HL-60 (cell line): Measurements from ENCODE around the gene SRSF4.
A peak's percentile ranks its signal among the peaks of the same experiment; 100 is the strongest.

ENCODE experiments used
- DNase-seq, 2 experiments: peaks; one replicate each; pipeline ENCODE4 v3.0.0-alpha.2; 2010 to 2020; ENCODE audit warnings: low read depth in 1 of 2, low spot score in 1 of 2
- H3K27ac ChIP-seq: fragments of 250-450 bp; sonication (Bioruptor Pico); replicated peaks from 2 replicates; pipeline ENCODE4 v1.5.1; 2020; ENCODE audit warnings: mild to moderate bottlenecking, moderate library complexity
- H3K27me3 ChIP-seq: fragments of 250-450 bp; sonication (Bioruptor Pico); 2 replicates; pipeline ENCODE4 v1.5.1; 2021; ENCODE audit warnings: mild to moderate bottlenecking, moderate library complexity; ENCODE audit not compliant: insufficient read depth, poor library complexity, severe bottlenecking
- H3K4me3 ChIP-seq: replicated peaks from 2 replicates; pipeline ENCODE4 v1.5.1; 2011; ENCODE audit warnings: mild to moderate bottlenecking, control low read depth, low read length; ENCODE audit not compliant: insufficient read depth
- CTCF ChIP-seq: IDR thresholded peaks from one replicate; pipeline ENCODE4 v1.5.1; 2011; ENCODE audit warnings: low read length, control low read depth, inconsistent platforms; ENCODE audit not compliant: insufficient read depth
- GABPA ChIP-seq: IDR thresholded peaks from 2 replicates; pipeline ENCODE4 v1.6.1; 2012; ENCODE audit warnings: low read depth
- POLR2AphosphoS5 ChIP-seq: IDR thresholded peaks from 2 replicates; pipeline ENCODE4 v1.6.1; 2012; ENCODE audit warnings: low read depth
- REST ChIP-seq: IDR thresholded peaks from 2 replicates; pipeline ENCODE4 v1.6.1; 2012; ENCODE audit warnings: low read depth; ENCODE audit not compliant: insufficient replicate concordance
- SPI1 ChIP-seq: IDR thresholded peaks from 2 replicates; pipeline ENCODE4 v1.6.1; 2012; ENCODE audit warnings: low read depth, mild to moderate bottlenecking, borderline replicate concordance

The SRSF4 gene

GRCh38 chr1:29166291-29166878 lies 15.3 kb downstream of the SRSF4 start:
- TF ChIP-seq CTCF (no peak), GABPA (no peak), SPI1 (no peak), REST (no peak), POLR2AphosphoS5 (no peak)
- Histone ChIP-seq H3K27ac (no peak overlapping the region), H3K27me3 (no peaks in the 10 kb centered on the region), H3K4me3 (no peak overlapping the region)
- DNase-seq = no peak

- H3K27ac ChIP-seq = no peak overlapping the region
- H3K4me3 ChIP-seq = no peak overlapping the region
- no peaks in the 10 kb centered on the region for H3K27me3 ChIP-seq
- TF ChIP-seq GABPA (no peak), SPI1 (no peak), CTCF (no peak), REST (no peak), POLR2AphosphoS5 (no peak)
- DNase-seq = no peak
Observed at GRCh38 chr1:29164588-29164987, 17.1 kb downstream of the SRSF4 start.

GRCh38 chr1:29162476-29163138 lies 19.1 kb downstream of the SRSF4 start:
- H3K27me3 ChIP-seq = no peaks in the 10 kb centered on the region
- no peak overlapping the region for H3K27ac ChIP-seq
- DNase-seq = no peak
- H3K4me3 ChIP-seq = no peak overlapping the region
- TF ChIP-seq CTCF = no peak

GRCh38 chr1:29162025-29162424 lies 19.7 kb downstream of the SRSF4 start:
- Histone ChIP-seq H3K4me3 (no peak overlapping the region), H3K27me3 (no peaks in the 10 kb centered on the region), H3K27ac (no peak overlapping the region)
- TF ChIP-seq SPI1 (peak; percentile 14; the same call in 1 of the 2 replicates), GABPA (no peak), POLR2AphosphoS5 (no peak), CTCF (no peak), REST (no peak)
- no peak for DNase-seq
